DOHH2 (cell line): ENCODE results near the gene DOCK11.

Experiments used
- H3F3A ChIP-seq: fragments of 200-600 bp; sonication (generic), shearing (Covaris generic); 2 replicates; pipeline ENCODE4 v1.6.0; 2016; ENCODE audit warnings: antibody characterized with exemption, mild to moderate bottlenecking; ENCODE audit not compliant: control insufficient read depth, insufficient read depth
- H3K27ac ChIP-seq: fragments of 200-600 bp; sonication (generic); 2 replicates; pipeline ENCODE4 v1.5.1; 2014; ENCODE audit warnings: low read depth, mild to moderate bottlenecking, low read length, moderate library complexity
- H3K27me3 ChIP-seq: fragments of 200-600 bp; sonication (generic); 2 replicates; pipeline ENCODE4 v1.6.1; 2014; ENCODE audit warnings: mild to moderate bottlenecking, low read length, mixed read lengths; ENCODE audit not compliant: control insufficient read depth
- H3K36me3 ChIP-seq: fragments of 200-600 bp; sonication (generic); 2 replicates; pipeline ENCODE4 v1.6.1; 2014; ENCODE audit warnings: mild to moderate bottlenecking, low read length, moderate library complexity, mixed read lengths; ENCODE audit not compliant: control insufficient read depth
- H3K4me1 ChIP-seq: fragments of 200-600 bp; sonication (generic); 2 replicates; pipeline ENCODE4 v1.6.1; 2014; ENCODE audit warnings: mild to moderate bottlenecking, low read length, mixed read lengths; ENCODE audit not compliant: control insufficient read depth
- H3K4me2 ChIP-seq: fragments of 200-600 bp; sonication (generic); 2 replicates; pipeline ENCODE4 v1.6.0; 2014; ENCODE audit warnings: mild to moderate bottlenecking, low read length, moderate library complexity
- H3K4me3 ChIP-seq: fragments of 200-600 bp; sonication (generic); 2 replicates; pipeline ENCODE4 v1.5.1; 2014; ENCODE audit warnings: mild to moderate bottlenecking, low read length, mixed read lengths
- H3K79me2 ChIP-seq: fragments of 200-600 bp; sonication (generic); 2 replicates; pipeline ENCODE4 v1.6.1; 2014; ENCODE audit warnings: mild to moderate bottlenecking, low read length, mixed read lengths; ENCODE audit not compliant: control insufficient read depth
- H3K9me2 ChIP-seq: fragments of 200-600 bp; sonication (generic); replicated peaks from 2 replicates; pipeline ENCODE4 v1.6.1; 2014; ENCODE audit warnings: mild to moderate bottlenecking, low read length, mixed read lengths; ENCODE audit not compliant: control insufficient read depth
- H3K9me3 ChIP-seq: fragments of 200-600 bp; sonication (generic); 2 replicates; pipeline ENCODE4 v1.6.1; 2014; ENCODE audit warnings: antibody characterized with exemption, low read length, mixed read lengths; ENCODE audit not compliant: control insufficient read depth, insufficient read depth
- H4K20me1 ChIP-seq: fragments of 200-600 bp; sonication (generic); 2 replicates; pipeline ENCODE4 v1.6.0; 2014; ENCODE audit warnings: low read depth, mild to moderate bottlenecking, antibody characterized with exemption, low read length, moderate library complexity; ENCODE audit not compliant: control insufficient read depth, insufficient read depth
- EZH2phosphoT487 ChIP-seq: fragments of 200-600 bp; sonication (generic); IDR thresholded peaks from 2 replicates; pipeline ENCODE4 v1.6.1; 2017; ENCODE audit warnings: borderline replicate concordance, mild to moderate bottlenecking, antibody characterized with exemption, low read length, moderate library complexity, mixed read lengths
- TF ChIP-seq, protein P1 (sequence below): fragments of 200-600 bp; sonication (generic); IDR thresholded peaks from one replicate; pipeline ENCODE4 v1.5.1; 2014; ENCODE audit warnings: antibody characterized with exemption, mild to moderate bottlenecking, low read depth, low read length; ENCODE audit not compliant: poor library complexity, severe bottlenecking

The DOCK11 gene

DNA sequence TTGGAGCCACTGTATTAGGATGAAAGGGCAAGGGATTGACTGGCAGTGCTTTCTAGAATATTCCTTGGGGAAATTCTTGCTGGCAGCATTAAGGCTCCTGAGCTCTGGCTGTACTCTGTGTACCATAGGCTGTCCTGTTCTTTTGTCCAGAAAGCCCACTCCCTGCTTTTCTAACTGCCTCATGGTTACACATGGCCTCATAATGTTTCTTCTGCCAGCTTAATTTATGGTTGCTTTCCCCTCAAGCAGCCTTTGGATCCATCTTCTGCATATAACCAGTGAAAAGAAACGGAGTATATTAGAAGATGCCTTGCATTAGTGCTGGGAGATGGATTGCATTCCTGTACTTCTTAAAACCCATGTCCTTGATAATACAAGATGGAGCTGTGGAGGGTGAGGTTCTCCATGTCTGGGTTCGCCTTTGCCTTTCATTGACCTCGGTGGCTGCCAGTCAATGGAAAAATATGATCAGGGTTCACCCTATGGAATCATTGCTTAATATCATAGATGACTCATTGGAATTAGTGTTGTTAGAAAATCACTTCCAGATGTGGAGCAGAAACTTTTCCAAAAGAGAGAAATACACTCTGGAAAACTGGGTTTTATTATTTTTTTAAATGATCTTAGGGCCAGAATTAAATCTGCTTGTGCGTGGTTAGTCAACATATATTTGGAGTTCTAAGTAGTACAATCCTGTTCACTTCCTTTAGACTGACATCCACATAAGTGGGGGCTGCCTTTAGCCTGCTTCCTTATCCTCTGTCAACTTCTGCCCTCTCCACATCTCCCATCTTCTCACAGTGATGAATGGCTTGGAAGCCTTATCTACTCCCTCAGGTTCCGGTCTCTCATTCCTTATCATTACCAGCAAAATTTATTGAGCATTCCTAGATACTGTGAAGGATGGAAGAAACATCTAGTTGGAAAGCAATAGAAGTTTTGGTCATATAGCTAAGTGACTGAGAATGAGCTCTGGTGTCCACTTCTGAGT, 24.9 kb downstream of the DOCK11 start:
- no peak for TF ChIP-seq EZH2phosphoT487
- TF ChIP-seq, protein P1, sequence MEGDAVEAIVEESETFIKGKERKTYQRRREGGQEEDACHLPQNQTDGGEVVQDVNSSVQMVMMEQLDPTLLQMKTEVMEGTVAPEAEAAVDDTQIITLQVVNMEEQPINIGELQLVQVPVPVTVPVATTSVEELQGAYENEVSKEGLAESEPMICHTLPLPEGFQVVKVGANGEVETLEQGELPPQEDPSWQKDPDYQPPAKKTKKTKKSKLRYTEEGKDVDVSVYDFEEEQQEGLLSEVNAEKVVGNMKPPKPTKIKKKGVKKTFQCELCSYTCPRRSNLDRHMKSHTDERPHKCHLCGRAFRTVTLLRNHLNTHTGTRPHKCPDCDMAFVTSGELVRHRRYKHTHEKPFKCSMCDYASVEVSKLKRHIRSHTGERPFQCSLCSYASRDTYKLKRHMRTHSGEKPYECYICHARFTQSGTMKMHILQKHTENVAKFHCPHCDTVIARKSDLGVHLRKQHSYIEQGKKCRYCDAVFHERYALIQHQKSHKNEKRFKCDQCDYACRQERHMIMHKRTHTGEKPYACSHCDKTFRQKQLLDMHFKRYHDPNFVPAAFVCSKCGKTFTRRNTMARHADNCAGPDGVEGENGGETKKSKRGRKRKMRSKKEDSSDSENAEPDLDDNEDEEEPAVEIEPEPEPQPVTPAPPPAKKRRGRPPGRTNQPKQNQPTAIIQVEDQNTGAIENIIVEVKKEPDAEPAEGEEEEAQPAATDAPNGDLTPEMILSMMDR, result no peak
- H4K20me1 ChIP-seq, result no peaks in the 10 kb centered on the region
- H3K4me2 ChIP-seq, result no peak overlapping the region
- H3K9me3 ChIP-seq, result no peaks in the 10 kb centered on the region
- H3K27ac ChIP-seq, result no peak overlapping the region
- H3K79me2 ChIP-seq, result no peaks in the 10 kb centered on the region; the same call in 1 of the 2 replicates
- H3K4me3 ChIP-seq, result no peak overlapping the region
- no peaks in the 10 kb centered on the region for H3F3A ChIP-seq
- H3K36me3 ChIP-seq, result no peaks in the 10 kb centered on the region
- no peaks in the 10 kb centered on the region for H3K9me2 ChIP-seq
- no peaks in the 10 kb centered on the region for H3K27me3 ChIP-seq
- no peaks in the 10 kb centered on the region for H3K4me1 ChIP-seq

DNA sequence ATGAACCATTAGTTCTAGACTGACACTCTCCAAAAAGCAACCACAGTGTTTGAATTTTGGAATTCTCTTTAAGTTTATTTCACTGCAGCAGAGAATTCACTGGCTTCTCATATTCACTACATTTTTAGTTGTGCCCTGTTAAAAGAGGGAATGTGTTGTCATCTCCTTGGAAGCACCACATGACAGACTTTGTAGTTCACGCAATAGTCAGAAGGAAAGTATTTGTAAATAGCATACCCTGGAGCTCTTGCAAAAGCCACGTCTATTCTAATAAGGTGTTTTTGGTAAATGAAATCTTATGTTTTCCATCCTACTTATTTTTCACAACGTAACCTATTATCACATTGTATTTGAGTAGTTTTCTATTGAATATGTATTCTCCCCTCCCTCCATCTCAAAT, 25.8 kb downstream of the DOCK11 start:
- H3K4me3 ChIP-seq, result no peak overlapping the region
- no peaks in the 10 kb centered on the region; the same call in 1 of the 2 replicates for H3K79me2 ChIP-seq
- no peak overlapping the region for H3K4me2 ChIP-seq
- no peaks in the 10 kb centered on the region for H3F3A ChIP-seq
- H4K20me1 ChIP-seq, result no peaks in the 10 kb centered on the region
- H3K27me3 ChIP-seq, result no peaks in the 10 kb centered on the region
- no peak overlapping the region for H3K27ac ChIP-seq
- H3K4me1 ChIP-seq, result no peaks in the 10 kb centered on the region
- no peaks in the 10 kb centered on the region for H3K9me2 ChIP-seq
- H3K36me3 ChIP-seq, result no peaks in the 10 kb centered on the region
- no peaks in the 10 kb centered on the region for H3K9me3 ChIP-seq
- TF ChIP-seq, protein P1, result no peak
- no peak for TF ChIP-seq EZH2phosphoT487

DNA sequence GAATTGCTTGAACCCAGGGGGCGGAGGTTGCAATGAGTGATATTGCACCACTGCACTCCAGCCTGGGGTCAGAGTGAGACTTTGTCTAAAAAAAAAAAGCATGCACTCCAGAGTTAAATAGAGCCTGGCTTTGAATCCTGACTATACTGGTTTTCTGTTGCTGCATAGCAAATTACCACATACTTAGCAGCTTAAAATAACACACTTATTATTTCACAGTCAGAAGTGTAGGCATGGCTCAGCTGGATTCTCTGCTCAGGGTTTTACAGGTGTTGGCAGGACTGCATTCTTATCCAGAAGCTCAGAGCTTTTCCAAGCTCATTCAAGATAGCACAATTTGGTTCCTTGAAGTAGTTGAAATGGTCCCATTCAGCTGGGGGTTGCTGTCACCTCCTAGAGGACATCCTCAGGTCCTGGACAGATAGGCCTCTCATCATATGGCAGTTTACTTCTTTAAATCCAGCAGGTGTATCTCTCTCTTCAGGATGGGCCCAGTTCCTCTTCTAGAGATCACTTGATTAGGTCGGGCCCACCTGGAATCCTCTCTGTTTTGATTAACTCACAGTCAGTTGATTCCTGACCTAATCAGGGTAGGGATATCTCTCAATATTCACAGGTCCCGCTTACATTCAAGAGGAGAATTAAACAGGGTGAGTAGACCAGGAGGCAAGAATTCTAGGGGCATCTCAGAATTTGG, 26.8 kb downstream of the DOCK11 start:
- Histone ChIP-seq H3K79me2 (no peaks in the 10 kb centered on the region), H3K27ac (no peak overlapping the region), H3K4me2 (no peak overlapping the region), H3K9me3 (no peaks in the 10 kb centered on the region), H3K36me3 (no peaks in the 10 kb centered on the region), H3K4me3 (no peak overlapping the region), H3K9me2 (no peaks in the 10 kb centered on the region), H3F3A (no peaks in the 10 kb centered on the region), H3K27me3 (no peaks in the 10 kb centered on the region), H3K4me1 (no peaks in the 10 kb centered on the region), H4K20me1 (no peaks in the 10 kb centered on the region)
- TF ChIP-seq, protein P1, result no peak
